ENCODE results near the gene STAT4.
A peak's percentile ranks its signal among the peaks of the same experiment; 100 is the strongest.

Gene STAT4

DNA sequence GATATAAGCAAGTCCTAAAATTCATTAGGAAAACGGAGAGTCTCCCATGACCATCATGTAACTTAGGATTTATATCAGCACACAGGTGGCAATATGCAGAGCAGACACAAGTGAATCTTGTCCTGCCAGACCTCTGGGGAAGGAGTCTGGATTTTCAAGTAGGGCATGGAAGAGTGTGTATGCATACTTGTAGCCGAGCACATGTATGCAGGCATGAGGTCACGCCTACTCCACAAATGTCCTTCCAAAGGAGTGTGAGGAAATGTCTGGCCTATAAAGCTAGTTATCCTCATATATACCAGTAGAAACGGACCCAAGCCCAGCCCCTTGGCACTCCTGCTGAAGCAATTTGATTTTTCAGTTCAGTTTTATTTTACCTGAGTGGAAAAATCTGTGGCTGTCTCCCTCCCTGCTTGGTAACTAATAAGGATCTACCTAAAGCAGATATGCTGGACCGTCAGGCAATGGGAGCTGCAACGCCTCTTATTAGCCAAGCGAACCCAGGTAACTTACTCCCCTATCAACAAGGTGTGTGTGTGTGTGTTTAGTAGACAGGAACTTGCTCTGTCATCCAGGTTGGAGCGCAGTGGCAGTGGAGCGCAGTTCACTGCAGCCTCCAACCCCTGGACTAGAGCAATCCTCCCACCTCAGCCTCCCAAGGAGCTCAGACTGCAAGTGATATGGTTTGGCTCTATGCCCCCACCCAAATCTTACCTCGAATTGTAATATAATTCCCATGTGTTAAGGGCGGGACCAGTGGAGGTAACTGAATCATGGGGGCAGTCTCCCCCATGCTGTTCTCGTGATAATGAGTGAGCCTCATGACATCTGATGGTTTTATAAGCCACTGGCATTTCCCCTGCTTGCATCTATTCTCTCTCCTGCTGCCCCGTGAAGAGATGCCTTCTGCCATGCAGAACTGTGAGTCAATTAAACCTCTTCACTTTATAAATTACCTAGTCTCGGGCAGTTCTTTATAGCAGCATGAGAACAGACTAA lies 139.6 kb downstream of the STAT4 start:
- TF ChIP-seq, protein P1, sequence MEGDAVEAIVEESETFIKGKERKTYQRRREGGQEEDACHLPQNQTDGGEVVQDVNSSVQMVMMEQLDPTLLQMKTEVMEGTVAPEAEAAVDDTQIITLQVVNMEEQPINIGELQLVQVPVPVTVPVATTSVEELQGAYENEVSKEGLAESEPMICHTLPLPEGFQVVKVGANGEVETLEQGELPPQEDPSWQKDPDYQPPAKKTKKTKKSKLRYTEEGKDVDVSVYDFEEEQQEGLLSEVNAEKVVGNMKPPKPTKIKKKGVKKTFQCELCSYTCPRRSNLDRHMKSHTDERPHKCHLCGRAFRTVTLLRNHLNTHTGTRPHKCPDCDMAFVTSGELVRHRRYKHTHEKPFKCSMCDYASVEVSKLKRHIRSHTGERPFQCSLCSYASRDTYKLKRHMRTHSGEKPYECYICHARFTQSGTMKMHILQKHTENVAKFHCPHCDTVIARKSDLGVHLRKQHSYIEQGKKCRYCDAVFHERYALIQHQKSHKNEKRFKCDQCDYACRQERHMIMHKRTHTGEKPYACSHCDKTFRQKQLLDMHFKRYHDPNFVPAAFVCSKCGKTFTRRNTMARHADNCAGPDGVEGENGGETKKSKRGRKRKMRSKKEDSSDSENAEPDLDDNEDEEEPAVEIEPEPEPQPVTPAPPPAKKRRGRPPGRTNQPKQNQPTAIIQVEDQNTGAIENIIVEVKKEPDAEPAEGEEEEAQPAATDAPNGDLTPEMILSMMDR (IDR thresholded peaks at IDR 0.05; ENCODE audit: insufficient read depth, low read length, poor library complexity, severe bottlenecking): no peak
- peaks cover 27% of the 10 kb centered on the region for H3K36me3 ChIP-seq (ENCODE audit: control insufficient read depth, insufficient read depth, low read length)
- peak overlapping the region; percentile 100 for H3K4me3 ChIP-seq (replicated peaks; ENCODE audit: low read depth, low read length)
- H3K27me3 ChIP-seq (replicated peaks; ENCODE audit: control insufficient read depth, insufficient read depth, low read length): no peaks in the 10 kb centered on the region
- DNase-seq (ENCODE audit: extremely low read depth, insufficient read length): no peak

DNA sequence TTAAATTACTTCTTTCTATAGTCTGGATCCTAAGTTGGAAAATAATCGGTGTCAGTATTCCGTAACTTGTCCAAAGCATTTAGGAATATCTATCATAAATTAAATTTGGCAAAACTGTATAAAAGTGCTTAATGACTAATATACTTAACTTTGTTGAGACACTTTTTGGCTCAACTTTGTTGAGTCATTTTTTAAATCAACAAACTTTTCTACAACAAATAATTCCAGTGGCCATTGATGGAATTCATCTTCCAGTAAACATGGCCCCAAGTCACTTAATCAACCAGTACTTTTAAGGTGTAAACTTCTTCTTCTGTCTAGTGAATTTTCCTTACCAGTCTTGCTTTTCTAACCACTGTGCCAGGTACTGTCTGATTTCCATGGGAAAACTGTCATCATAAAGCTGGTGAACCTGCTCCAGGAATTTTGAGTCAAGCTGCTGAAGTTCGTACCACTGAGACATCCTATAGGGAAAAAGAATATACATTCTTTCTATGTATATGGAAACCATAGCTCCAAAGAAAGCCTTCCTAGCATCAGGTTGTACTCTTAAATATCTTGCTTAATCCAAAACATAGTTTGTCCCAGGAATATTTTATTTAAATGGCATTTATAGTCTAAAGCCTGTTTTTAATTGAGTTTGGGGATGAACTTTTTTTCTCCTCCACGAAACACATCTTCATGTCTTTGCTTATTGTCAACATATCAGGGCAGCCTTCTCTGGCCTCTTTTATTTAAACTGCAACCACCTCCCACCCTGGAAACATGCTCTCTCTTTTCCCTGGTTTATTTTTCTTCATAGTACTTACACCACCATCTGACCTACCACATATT lies 141.0 kb downstream of the STAT4 start:
- DNase-seq (ENCODE audit: extremely low read depth, insufficient read length): no peak
- no peak overlapping the region for H3K4me3 ChIP-seq (replicated peaks; ENCODE audit: low read depth, low read length)
- H3K27me3 ChIP-seq (replicated peaks; ENCODE audit: control insufficient read depth, insufficient read depth, low read length): no peaks in the 10 kb centered on the region
- peaks cover 38% of the 10 kb centered on the region for H3K36me3 ChIP-seq (ENCODE audit: control insufficient read depth, insufficient read depth, low read length)
- TF ChIP-seq, protein P1 (IDR thresholded peaks at IDR 0.05; ENCODE audit: insufficient read depth, low read length, poor library complexity, severe bottlenecking): no peak

DNA sequence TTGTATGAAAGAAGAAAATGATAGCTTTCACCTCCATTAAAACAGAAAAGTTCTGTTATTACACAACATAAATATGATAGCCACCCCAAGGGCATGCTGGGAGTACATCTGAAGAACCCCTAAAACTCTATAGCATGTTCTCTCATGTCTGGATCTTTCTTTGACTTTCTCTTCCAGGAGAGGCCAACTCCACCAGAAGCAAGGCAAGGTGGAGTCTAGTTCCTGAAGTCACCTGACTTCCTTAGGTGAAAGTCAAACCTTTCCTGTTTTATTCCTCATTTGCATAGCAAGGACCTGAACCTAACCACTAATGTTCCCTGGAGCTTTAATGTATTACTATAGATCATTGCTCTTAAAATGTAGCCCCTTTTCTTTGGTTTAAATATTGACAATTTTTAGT lies 142.5 kb downstream of the STAT4 start:
- TF ChIP-seq, protein P1 (IDR thresholded peaks at IDR 0.05; ENCODE audit: insufficient read depth, low read length, poor library complexity, severe bottlenecking): no peak
- Histone ChIP-seq H3K4me3 (replicated peaks; ENCODE audit: low read depth, low read length) (no peak overlapping the region), H3K36me3 (ENCODE audit: control insufficient read depth, insufficient read depth, low read length) (peaks cover 49% of the 10 kb centered on the region), H3K27me3 (replicated peaks; ENCODE audit: control insufficient read depth, insufficient read depth, low read length) (no peaks in the 10 kb centered on the region)
- DNase-seq (ENCODE audit: extremely low read depth, insufficient read length): no peak

DNA sequence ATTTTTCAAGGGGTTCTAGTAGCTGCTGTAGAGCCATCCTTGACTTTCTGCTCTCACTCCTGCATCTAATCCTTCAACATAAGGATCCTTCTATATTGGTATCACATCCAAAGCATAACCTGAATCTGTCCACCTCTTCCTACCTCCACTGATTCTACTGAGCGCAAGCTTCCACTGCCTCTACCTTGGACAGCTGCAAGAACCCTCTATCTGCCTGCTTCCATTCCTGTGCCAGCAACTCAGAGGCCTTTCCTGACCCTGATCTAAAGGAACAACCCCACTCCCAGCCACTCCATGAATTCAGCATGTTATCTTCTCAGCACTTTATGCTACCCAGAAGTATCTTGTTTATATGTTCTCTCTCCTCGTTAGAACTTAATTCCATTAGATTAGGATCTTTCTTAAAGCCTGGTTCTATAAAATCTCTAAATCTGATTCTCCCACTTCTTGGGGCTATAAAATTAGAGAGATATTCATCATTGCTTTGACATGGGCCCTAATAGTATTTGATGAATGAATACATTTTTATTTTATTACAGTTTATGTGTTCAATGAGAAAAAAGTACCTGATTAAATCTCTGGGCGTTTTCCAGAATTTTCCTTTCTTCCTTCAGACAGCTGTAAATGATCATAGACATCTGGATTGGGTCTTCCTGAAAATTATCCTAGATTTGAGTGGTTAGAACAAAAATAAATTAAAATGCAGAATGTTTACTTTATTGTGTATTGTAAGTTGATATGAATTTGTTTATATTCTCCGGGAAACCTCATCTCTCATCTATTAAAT lies 143.6 kb downstream of the STAT4 start:
- Histone ChIP-seq H3K36me3 (ENCODE audit: control insufficient read depth, insufficient read depth, low read length) (peaks cover 47% of the 10 kb centered on the region), H3K27me3 (replicated peaks; ENCODE audit: control insufficient read depth, insufficient read depth, low read length) (no peaks in the 10 kb centered on the region), H3K4me3 (replicated peaks; ENCODE audit: low read depth, low read length) (no peak overlapping the region)
- DNase-seq (ENCODE audit: extremely low read depth, insufficient read length): no peak
- TF ChIP-seq, protein P1 (IDR thresholded peaks at IDR 0.05; ENCODE audit: insufficient read depth, low read length, poor library complexity, severe bottlenecking): no peak

DNA sequence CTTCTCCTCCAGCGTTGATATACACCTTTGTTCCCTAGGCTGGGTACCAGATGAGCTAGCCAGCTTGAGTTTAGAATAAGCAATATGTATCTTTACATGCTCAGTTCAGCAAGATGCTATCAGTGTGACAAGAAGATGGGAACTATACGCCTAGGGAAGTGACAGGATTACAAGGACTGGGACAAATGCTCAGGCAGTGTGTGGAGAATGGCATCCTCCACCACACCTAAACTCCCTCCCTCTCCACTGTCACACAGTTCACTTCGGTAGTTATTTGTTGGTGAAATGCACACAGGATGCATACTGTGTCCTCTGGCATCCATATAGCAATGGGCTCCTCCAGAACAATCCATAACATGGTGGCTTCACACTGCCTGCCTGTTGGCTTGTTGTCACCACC lies 144.5 kb downstream of the STAT4 start:
- no peak for DNase-seq (ENCODE audit: extremely low read depth, insufficient read length)
- H3K36me3 ChIP-seq (ENCODE audit: control insufficient read depth, insufficient read depth, low read length): peaks cover 40% of the 10 kb centered on the region
- no peak overlapping the region for H3K4me3 ChIP-seq (replicated peaks; ENCODE audit: low read depth, low read length)
- TF ChIP-seq, protein P1 (IDR thresholded peaks at IDR 0.05; ENCODE audit: insufficient read depth, low read length, poor library complexity, severe bottlenecking): no peak
- H3K27me3 ChIP-seq (replicated peaks; ENCODE audit: control insufficient read depth, insufficient read depth, low read length): no peaks in the 10 kb centered on the region

Measured in GM06990 (cell line).